ENCODE results near the gene CCRL2.

DNA sequence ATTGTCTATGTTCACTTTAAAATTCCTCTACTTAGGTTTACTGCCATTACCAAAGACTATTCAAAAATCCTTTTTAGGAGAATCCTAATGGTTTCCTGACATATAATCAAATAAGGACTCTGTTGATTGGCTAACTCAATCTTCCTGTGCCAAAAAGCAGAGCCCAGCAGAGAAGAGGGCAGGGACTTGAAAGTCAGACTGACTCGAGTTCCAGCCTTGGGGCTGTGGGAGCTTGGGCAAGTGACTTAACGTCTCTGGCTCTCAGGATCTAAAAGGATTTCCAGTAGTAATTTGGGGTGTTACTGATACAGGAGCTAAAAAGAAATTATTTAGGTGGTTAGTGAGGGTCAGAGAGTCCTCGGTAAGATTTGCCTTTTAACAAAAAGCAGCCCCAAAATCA is 25.4 kb upstream of the CCRL2 start:
- TF ChIP-seq POLR2A (IDR thresholded peaks at IDR 0.05) = no peak
- TF ChIP-seq, protein P1, sequence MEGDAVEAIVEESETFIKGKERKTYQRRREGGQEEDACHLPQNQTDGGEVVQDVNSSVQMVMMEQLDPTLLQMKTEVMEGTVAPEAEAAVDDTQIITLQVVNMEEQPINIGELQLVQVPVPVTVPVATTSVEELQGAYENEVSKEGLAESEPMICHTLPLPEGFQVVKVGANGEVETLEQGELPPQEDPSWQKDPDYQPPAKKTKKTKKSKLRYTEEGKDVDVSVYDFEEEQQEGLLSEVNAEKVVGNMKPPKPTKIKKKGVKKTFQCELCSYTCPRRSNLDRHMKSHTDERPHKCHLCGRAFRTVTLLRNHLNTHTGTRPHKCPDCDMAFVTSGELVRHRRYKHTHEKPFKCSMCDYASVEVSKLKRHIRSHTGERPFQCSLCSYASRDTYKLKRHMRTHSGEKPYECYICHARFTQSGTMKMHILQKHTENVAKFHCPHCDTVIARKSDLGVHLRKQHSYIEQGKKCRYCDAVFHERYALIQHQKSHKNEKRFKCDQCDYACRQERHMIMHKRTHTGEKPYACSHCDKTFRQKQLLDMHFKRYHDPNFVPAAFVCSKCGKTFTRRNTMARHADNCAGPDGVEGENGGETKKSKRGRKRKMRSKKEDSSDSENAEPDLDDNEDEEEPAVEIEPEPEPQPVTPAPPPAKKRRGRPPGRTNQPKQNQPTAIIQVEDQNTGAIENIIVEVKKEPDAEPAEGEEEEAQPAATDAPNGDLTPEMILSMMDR (IDR thresholded peaks at IDR 0.05) = no peak
